ENCODE data around the gene RNF214.
"Not testable (repeated sequence)": the region's sequence is repeated elsewhere in the genome, so short reads cannot be mapped to it uniquely, and the experiment has no call there.

Gene RNF214

GRCh38 chr11:117313828-117314768, 81.6 kb downstream of the RNF214 start:
- no peak overlapping the region for H3K27ac Mint-ChIP-seq (ENCODE audit: low read depth)
- DNase-seq (ENCODE audit: low spot score in 2 of 2) (no peak), ATAC-seq (replicated peaks; ENCODE audit: extremely low read depth, poor library complexity, severe bottlenecking) (no peak)
- peaks cover 63% of the 10 kb centered on the region for H3K27me3 Mint-ChIP-seq
- H3K36me3 Mint-ChIP-seq (ENCODE audit: insufficient read depth): peaks cover 2% of the 10 kb centered on the region
- no peaks in the 10 kb centered on the region for H3K9me3 Mint-ChIP-seq
- peaks cover 12% of the 10 kb centered on the region for H3K4me1 Mint-ChIP-seq
- H3K4me3 Mint-ChIP-seq: peak overlapping the region; percentile 62

GRCh38 chr11:117314840-117315239, 82.4 kb downstream of the RNF214 start:
- peaks cover 57% of the 10 kb centered on the region for H3K27me3 Mint-ChIP-seq

DNA sequence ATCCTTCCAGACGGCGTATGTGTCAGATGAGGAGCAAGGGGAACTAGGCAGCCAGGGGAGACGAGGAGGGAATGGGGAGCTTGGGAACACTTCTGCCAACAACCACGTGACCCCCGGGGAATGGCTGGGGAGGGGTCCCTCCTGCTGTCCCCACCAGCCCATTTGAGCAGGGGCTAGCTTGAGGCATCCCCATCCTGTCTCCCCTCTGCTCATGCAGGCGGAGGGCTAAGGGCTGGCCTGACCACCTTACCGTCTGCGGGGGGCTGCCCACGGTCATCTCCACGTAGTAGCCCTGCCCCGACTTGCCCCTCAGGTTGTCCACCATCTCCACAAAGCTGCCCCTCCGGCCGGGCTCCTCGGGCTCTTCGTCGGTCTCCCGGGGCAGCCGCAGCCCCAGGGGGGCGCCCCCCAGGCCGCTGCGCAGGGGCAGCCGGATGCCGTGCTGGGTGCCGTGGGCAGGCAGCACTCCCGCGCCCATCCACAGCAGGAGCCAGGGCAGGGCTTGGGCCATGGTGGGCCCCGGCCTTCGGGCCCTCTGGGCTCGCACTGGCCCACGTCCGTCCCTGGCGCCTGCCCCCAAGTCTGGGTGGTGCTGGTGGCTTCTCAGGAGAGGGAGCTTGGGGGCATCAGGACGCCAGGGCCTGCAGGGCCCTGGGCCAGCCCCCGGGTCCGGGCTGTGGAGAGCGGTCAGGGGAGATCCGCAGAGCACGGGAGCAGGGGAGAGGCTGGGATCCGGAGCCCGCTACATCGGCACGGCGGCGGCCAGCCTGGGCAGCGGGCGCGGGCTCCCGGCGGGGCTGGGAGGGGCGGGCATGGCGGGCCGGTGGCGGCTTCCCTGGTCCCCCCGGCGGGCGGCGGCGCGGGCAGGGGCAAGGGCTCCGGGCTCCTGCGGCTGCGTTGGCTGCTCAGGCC, 83.1 kb downstream of the RNF214 start:
- Mint-ChIP-seq H3K4me3 (peak overlapping the region; percentile 62), H3K27me3 (peaks cover 57% of the 10 kb centered on the region), H3K36me3 (ENCODE audit: insufficient read depth) (peaks cover 2% of the 10 kb centered on the region), H3K27ac (ENCODE audit: low read depth) (no peak overlapping the region), H3K9me3 (no peaks in the 10 kb centered on the region), H3K4me1 (peaks cover 12% of the 10 kb centered on the region)
- peak; percentile 64 for ATAC-seq (replicated peaks; ENCODE audit: extremely low read depth, poor library complexity, severe bottlenecking)
- DNase-seq (ENCODE audit: low spot score in 2 of 2): no peak

More at GRCh38 chr11:117314840-117315239, 82.4 kb downstream of the RNF214 start:
- Mint-ChIP-seq H3K4me1 (peaks cover 12% of the 10 kb centered on the region), H3K4me3 (peak overlapping the region; percentile 62), H3K36me3 (ENCODE audit: insufficient read depth) (peaks cover 2% of the 10 kb centered on the region), H3K9me3 (no peaks in the 10 kb centered on the region), H3K27ac (ENCODE audit: low read depth) (no peak overlapping the region)
- ATAC-seq (replicated peaks; ENCODE audit: extremely low read depth, poor library complexity, severe bottlenecking) (no peak), DNase-seq (ENCODE audit: low spot score in 2 of 2) (no peak)

DNA sequence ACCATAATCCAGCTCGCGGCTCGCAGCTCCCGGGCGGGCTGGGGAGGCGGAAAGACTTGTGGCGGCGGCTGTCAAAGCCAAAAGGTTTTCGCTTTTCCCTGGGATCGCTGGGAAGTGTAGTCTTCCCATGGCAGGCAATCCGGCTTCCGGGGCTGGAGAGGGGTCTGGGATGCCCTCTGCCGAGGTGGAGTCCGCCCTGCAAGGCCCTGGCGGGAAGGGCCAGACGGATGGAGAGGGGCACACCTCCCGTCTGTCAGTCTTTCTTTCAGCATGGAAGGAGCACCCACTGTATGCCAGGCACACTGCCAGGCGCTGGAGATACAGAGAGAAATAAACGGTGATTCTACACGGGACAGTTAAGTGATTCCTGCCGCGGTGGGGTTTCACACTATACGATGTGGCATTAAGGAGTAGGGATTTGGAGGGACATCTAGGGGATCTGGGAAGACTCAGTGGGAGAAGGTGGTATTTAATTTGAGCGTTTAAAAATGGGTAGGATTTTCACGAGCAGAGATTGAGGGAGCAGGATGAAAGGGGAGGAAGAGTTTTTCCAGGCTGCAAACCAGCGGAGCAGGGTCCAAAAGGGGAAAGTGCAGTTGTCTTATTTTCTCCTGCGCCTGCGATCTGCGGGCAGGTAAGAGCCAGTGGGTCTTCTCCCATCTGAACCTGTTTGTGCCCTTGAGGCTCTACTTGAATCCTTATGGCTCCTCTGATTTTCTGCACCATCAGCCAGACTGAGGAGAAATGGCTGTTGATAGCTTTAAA, 83.9 kb downstream of the RNF214 start, which contains the start of gene BACE1:
Gene BACE1, minus strand, starts transcription at position 60 of the 765 bp plus-strand sequence. CDS start 461 bp downstream, outside the sequence.
- H3K27me3 Mint-ChIP-seq: peaks cover 57% of the 10 kb centered on the region
- H3K9me3 Mint-ChIP-seq: no peaks in the 10 kb centered on the region
- DNase-seq (ENCODE audit: low spot score in 2 of 2) (no peak), ATAC-seq (replicated peaks; ENCODE audit: extremely low read depth, poor library complexity, severe bottlenecking) (no peak)
- H3K27ac Mint-ChIP-seq (ENCODE audit: low read depth): no peak within 1 kb of the TSS
- H3K4me3 Mint-ChIP-seq: peak within 1 kb of the TSS; percentile 62
- H3K4me1 Mint-ChIP-seq: peaks cover 12% of the 10 kb centered on the region
- H3K36me3 Mint-ChIP-seq (ENCODE audit: insufficient read depth): peaks cover 2% of the 10 kb centered on the region

DNA sequence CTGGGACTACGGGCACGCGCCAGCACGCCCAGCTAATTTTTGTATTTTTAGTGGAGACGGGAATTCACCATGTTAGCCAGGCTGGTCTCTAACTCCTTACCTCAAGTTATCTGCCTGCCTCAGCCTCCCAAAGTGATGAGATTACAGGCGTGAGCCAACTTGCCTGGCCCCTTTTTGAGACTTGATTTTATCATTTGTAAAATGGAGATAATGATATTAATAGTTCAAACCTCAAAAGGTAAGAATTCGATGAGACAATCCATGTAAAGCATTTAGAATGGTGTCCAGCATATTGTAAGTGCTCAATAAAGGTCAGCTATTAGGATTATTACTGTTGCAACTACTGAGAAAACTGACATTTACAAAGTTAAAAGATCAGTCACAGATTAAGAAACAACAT, 86.3 kb downstream of the RNF214 start:
- no peak for ATAC-seq (replicated peaks; ENCODE audit: extremely low read depth, poor library complexity, severe bottlenecking)
- no peak overlapping the region for H3K4me3 Mint-ChIP-seq
- no peaks in the 10 kb centered on the region for H3K9me3 Mint-ChIP-seq
- peaks cover 12% of the 10 kb centered on the region for H3K4me1 Mint-ChIP-seq
- H3K27me3 Mint-ChIP-seq: peaks cover 39% of the 10 kb centered on the region
- no peak for DNase-seq (ENCODE audit: low spot score in 2 of 2)
- H3K36me3 Mint-ChIP-seq (ENCODE audit: insufficient read depth): peaks cover under 1% of the 10 kb centered on the region
- no peak overlapping the region for H3K27ac Mint-ChIP-seq (ENCODE audit: low read depth)

DNA sequence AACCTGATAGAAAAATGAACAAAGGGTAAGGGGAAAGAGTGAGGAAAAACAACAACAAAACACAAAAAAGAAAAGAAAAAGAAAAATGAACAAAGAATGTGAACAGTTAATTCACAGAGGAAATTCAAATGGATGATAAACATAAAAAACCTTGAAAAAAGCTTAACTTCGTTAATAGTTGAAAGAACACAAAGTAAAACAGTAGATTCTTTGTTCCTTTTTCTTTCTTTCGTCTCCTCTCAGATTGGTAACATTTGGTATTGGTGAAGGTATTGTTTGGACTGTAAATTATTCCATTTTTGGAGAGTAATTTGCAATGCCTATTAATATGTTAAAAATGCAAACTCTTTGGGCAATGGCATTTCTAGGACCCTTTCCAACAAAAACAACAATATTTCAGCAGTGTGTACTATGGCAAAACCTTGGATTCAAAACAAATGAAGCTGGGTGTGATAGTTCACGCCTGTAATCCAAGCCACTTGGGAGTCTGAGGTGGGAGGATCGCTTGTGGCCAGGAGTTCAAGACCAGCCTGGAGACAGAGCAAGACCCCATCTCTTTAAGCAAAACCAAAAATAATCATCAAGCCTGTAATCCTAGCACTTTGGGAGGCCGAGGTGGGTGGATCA, 86.9 kb downstream of the RNF214 start:
- Mint-ChIP-seq H3K36me3 (ENCODE audit: insufficient read depth) (no peaks in the 10 kb centered on the region), H3K9me3 (no peaks in the 10 kb centered on the region), H3K27me3 (peaks cover 33% of the 10 kb centered on the region), H3K27ac (ENCODE audit: low read depth) (no peak overlapping the region), H3K4me1 (peaks cover 10% of the 10 kb centered on the region), H3K4me3 (no peak overlapping the region)
- ATAC-seq (replicated peaks; ENCODE audit: extremely low read depth, poor library complexity, severe bottlenecking): no peak
- no peak for DNase-seq (ENCODE audit: low spot score in 2 of 2)

DNA sequence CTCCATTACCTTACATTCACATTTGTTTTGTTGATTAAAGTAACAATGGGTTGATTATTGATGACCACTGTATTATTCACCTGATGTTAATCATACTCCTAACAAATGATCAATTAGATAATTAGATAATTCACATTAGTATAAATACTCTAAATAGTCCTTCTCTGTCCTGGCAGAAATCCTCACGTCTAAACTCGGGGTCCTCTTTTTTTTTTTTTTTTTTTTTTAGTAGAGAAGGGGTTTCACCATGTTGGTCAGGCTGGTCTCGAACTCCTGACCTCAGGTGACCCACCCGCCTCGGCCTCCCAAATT, 94.7 kb downstream of the RNF214 start:
- H3K4me3 Mint-ChIP-seq; ATAC-seq (replicated peaks; ENCODE audit: extremely low read depth, poor library complexity, severe bottlenecking): not testable (repeated sequence)
- peaks cover 17% of the 10 kb centered on the region for H3K4me1 Mint-ChIP-seq

GRCh38 chr11:117327567-117328374, 95.3 kb downstream of the RNF214 start, which contains the start of gene CEP164:
Gene CEP164 (plus strand): TSS chr11:117327854. CDS start chr11:117338587, 10,733 bp downstream.
- DNase-seq (ENCODE audit: low spot score in 2 of 2) (peak; percentile 88 to 92), ATAC-seq (replicated peaks; ENCODE audit: extremely low read depth, poor library complexity, severe bottlenecking) (peak; percentile 97)
- no peaks in the 10 kb centered on the region for H3K9me3 Mint-ChIP-seq
- no peaks in the 10 kb centered on the region for H3K36me3 Mint-ChIP-seq (ENCODE audit: insufficient read depth)
- H3K27me3 Mint-ChIP-seq: no peaks in the 10 kb centered on the region
- H3K4me3 Mint-ChIP-seq: no peak within 1 kb of the TSS
- H3K4me1 Mint-ChIP-seq: peaks cover 18% of the 10 kb centered on the region
- no peak within 1 kb of the TSS for H3K27ac Mint-ChIP-seq (ENCODE audit: low read depth)

More for the DNA sequence above, 94.7 kb downstream of the RNF214 start:
- not testable (repeated sequence) for DNase-seq (ENCODE audit: low spot score in 2 of 2); H3K27me3 Mint-ChIP-seq; H3K27ac Mint-ChIP-seq (ENCODE audit: low read depth); H3K9me3 Mint-ChIP-seq; H3K36me3 Mint-ChIP-seq (ENCODE audit: insufficient read depth)

- Mint-ChIP-seq H3K27me3 (no peaks in the 10 kb centered on the region), H3K27ac (ENCODE audit: low read depth) (no peak overlapping the region), H3K36me3 (ENCODE audit: insufficient read depth) (no peaks in the 10 kb centered on the region), H3K4me1 (peaks cover 18% of the 10 kb centered on the region), H3K9me3 (no peaks in the 10 kb centered on the region), H3K4me3 (no peak overlapping the region)
- DNase-seq (ENCODE audit: low spot score in 2 of 2) (no peak), ATAC-seq (replicated peaks; ENCODE audit: extremely low read depth, poor library complexity, severe bottlenecking) (no peak)
Measured at GRCh38 chr11:117328375-117329010, 96.0 kb downstream of the RNF214 start.

GRCh38 chr11:117332843-117333242, 100.4 kb downstream of the RNF214 start:
- ATAC-seq (replicated peaks; ENCODE audit: extremely low read depth, poor library complexity, severe bottlenecking) (no peak), DNase-seq (ENCODE audit: low spot score in 2 of 2) (no peak)
- Mint-ChIP-seq H3K36me3 (ENCODE audit: insufficient read depth) (peaks cover 6% of the 10 kb centered on the region), H3K4me1 (peaks cover 34% of the 10 kb centered on the region), H3K27me3 (no peaks in the 10 kb centered on the region), H3K9me3 (no peaks in the 10 kb centered on the region), H3K4me3 (no peak overlapping the region), H3K27ac (ENCODE audit: low read depth) (no peak overlapping the region)

DNA sequence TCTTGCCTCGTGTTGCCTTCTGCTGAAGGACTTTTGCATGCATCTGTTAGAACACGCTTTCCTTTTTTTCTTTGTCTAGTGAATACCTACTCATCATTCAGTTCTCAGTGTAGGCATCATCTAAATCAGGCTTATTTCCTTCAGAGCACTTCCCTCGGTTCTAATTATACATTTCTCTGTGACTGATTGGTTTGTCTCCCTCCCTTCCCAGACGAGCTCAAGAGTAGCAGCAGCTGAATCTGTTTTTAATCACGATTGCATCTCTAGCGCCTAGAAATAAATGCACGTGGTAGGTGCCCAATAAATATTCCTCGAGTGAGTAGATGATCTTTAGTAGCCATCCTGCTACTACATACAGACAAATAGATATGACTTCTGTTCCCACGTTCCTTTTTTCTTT, 101.4 kb downstream of the RNF214 start:
- H3K4me1 Mint-ChIP-seq: peaks cover 38% of the 10 kb centered on the region
- ATAC-seq (replicated peaks; ENCODE audit: extremely low read depth, poor library complexity, severe bottlenecking): no peak
- H3K9me3 Mint-ChIP-seq: no peaks in the 10 kb centered on the region
- no peaks in the 10 kb centered on the region for H3K27me3 Mint-ChIP-seq
- H3K4me3 Mint-ChIP-seq: no peak overlapping the region
- no peak for DNase-seq (ENCODE audit: low spot score in 2 of 2)
- peaks cover 11% of the 10 kb centered on the region for H3K36me3 Mint-ChIP-seq (ENCODE audit: insufficient read depth)
- peak overlapping the region; percentile 38 for H3K27ac Mint-ChIP-seq (ENCODE audit: low read depth)
